H9 (cell line): Measurements from ENCODE around the gene MYO1D. TPM values are rescaled to one million over a fixed set of nuclear protein-coding genes. Genes with fewer than 3 reads are reported as not detected.

ENCODE experiments used
- DNase-seq: peaks from one replicate; pipeline ENCODE4 v3.0.0-alpha.2; 2017
- H2AFZ ChIP-seq: one replicate; pipeline ENCODE4 v1.6.1; 2013; ENCODE audit warnings: mild to moderate bottlenecking, low read length, control low read depth, moderate library complexity
- H2AK5ac ChIP-seq: 2 replicates; pipeline ENCODE4 v1.6.1; 2013; ENCODE audit warnings: low read length, control low read depth, mixed read lengths; ENCODE audit not compliant: insufficient read length
- H2BK120ac ChIP-seq: one replicate; pipeline ENCODE4 v1.6.1; 2013; ENCODE audit warnings: low read depth, mild to moderate bottlenecking, low read length, control low read depth, inconsistent platforms; ENCODE audit not compliant: poor library complexity, severe bottlenecking
- H2BK12ac ChIP-seq: 2 replicates; pipeline ENCODE4 v1.6.1; 2013; ENCODE audit warnings: low read length, control low read depth, mixed read lengths, low read depth; ENCODE audit not compliant: insufficient read length
- H2BK15ac ChIP-seq: 2 replicates; pipeline ENCODE4 v1.6.1; 2013; ENCODE audit warnings: low read depth, low read length, control low read depth
- H2BK20ac ChIP-seq: one replicate; pipeline ENCODE4 v1.6.1; 2013; ENCODE audit warnings: low read depth, mild to moderate bottlenecking, low read length, control low read depth, inconsistent platforms; ENCODE audit not compliant: poor library complexity, severe bottlenecking
- H2BK5ac ChIP-seq: 2 replicates; pipeline ENCODE4 v1.6.1; 2013; ENCODE audit warnings: low read length, control low read depth, mixed read lengths; ENCODE audit not compliant: insufficient read length
- H3K14ac ChIP-seq: 2 replicates; pipeline ENCODE4 v1.6.1; 2013; ENCODE audit warnings: low read length, control low read depth; ENCODE audit not compliant: insufficient read depth
- H3K18ac ChIP-seq: 2 replicates; pipeline ENCODE4 v1.6.1; 2013; ENCODE audit warnings: low read depth, mild to moderate bottlenecking, mixed read lengths, low read length, control low read depth; ENCODE audit not compliant: insufficient read length
- H3K23ac ChIP-seq: 2 replicates; pipeline ENCODE4 v1.6.1; 2013; ENCODE audit warnings: low read length, control low read depth, mixed read lengths, low read depth; ENCODE audit not compliant: insufficient read length
- H3K23me2 ChIP-seq: 2 replicates; pipeline ENCODE4 v1.6.1; 2013; ENCODE audit warnings: low read depth, mild to moderate bottlenecking, mixed read lengths, low read length, control low read depth; ENCODE audit not compliant: insufficient read length, poor library complexity, severe bottlenecking
- H3K27ac ChIP-seq: 2 replicates; pipeline ENCODE4 v1.5.1; 2013; ENCODE audit warnings: low read length, control low read depth, mixed read lengths, low read depth; ENCODE audit not compliant: insufficient read length
- H3K27me3 ChIP-seq: 2 replicates; pipeline ENCODE4 v1.6.1; 2013; ENCODE audit warnings: low read length, control low read depth, inconsistent platforms; ENCODE audit not compliant: insufficient read depth
- H3K4ac ChIP-seq: 2 replicates; pipeline ENCODE4 v1.6.1; 2013; ENCODE audit warnings: low read depth, mild to moderate bottlenecking, control low read depth, inconsistent platforms, low read length, moderate library complexity
- H3K4me1 ChIP-seq: 2 replicates; pipeline ENCODE4 v1.6.1; 2013; ENCODE audit warnings: low read length, control low read depth, inconsistent platforms; ENCODE audit not compliant: insufficient read depth
- H3K4me2 ChIP-seq: 2 replicates; pipeline ENCODE4 v1.6.1; 2013; ENCODE audit warnings: low read length, control low read depth, mixed read lengths; ENCODE audit not compliant: insufficient read length, insufficient read depth
- H3K56ac ChIP-seq: 2 replicates; pipeline ENCODE4 v1.6.1; 2013; ENCODE audit warnings: low read depth, mild to moderate bottlenecking, mixed read lengths, low read length, control low read depth; ENCODE audit not compliant: insufficient read length
- H3K79me1 ChIP-seq: 2 replicates; pipeline ENCODE4 v1.6.1; 2013; ENCODE audit warnings: low read depth, mild to moderate bottlenecking, moderate library complexity, low read length, control low read depth, inconsistent platforms; ENCODE audit not compliant: insufficient read depth, poor library complexity, severe bottlenecking
- H3K79me2 ChIP-seq: 2 replicates; pipeline ENCODE4 v1.6.1; 2013; ENCODE audit warnings: low read length, control low read depth, inconsistent platforms; ENCODE audit not compliant: insufficient read depth
- H3K9ac ChIP-seq: 2 replicates; pipeline ENCODE4 v1.6.1; 2013; ENCODE audit warnings: low read length, control low read depth, mixed read lengths; ENCODE audit not compliant: insufficient read length; ENCODE audit errors: extremely low read depth
- H3K9me3 ChIP-seq: one replicate; pipeline ENCODE4 v1.6.1; 2013; ENCODE audit warnings: low read depth, low read length, inconsistent platforms; ENCODE audit not compliant: control insufficient read depth
- H3T11ph ChIP-seq: one replicate; pipeline ENCODE4 v1.6.1; 2013; ENCODE audit warnings: mild to moderate bottlenecking, low read length, control low read depth, inconsistent platforms
- H4K20me1 ChIP-seq: one replicate; pipeline ENCODE4 v1.6.1; 2013; ENCODE audit not compliant: control insufficient read depth, insufficient read length, insufficient read depth
- H4K5ac ChIP-seq: 2 replicates; pipeline ENCODE4 v1.6.1; 2013; ENCODE audit warnings: low read depth, mild to moderate bottlenecking, mixed read lengths, low read length, control low read depth; ENCODE audit not compliant: insufficient read length
- H4K8ac ChIP-seq: replicated peaks from 2 replicates; pipeline ENCODE4 v1.6.1; 2013; ENCODE audit warnings: low read length, control low read depth, mixed read lengths, low read depth; ENCODE audit not compliant: insufficient read length
- H4K91ac ChIP-seq: 2 replicates; pipeline ENCODE4 v1.6.1; 2013; ENCODE audit warnings: low read depth, mild to moderate bottlenecking, moderate library complexity, mixed read lengths, low read length, control low read depth; ENCODE audit not compliant: insufficient read length
- H3K27ac Mint-ChIP-seq, 3 experiments: 2 replicates in 2 of 3; 3 replicates in 1 of 3; pipeline ENCODE4 v1.8.0; 2020 to 2021; ENCODE audit warnings: mixed read lengths in 3 of 3, mild to moderate bottlenecking in 1 of 3, moderate library complexity in 1 of 3
- H3K27me3 Mint-ChIP-seq: 2 replicates; pipeline ENCODE4 v1.8.0; 2021; ENCODE audit warnings: low read depth, mild to moderate bottlenecking, moderate library complexity, mixed read lengths
- H3K36me3 Mint-ChIP-seq, 3 experiments: 2 replicates in 2 of 3; 3 replicates in 1 of 3; pipeline ENCODE4 v1.8.0; 2020 to 2021; ENCODE audit warnings: low read depth in 3 of 3, mixed read lengths in 3 of 3; ENCODE audit not compliant: insufficient read depth in 1 of 3
- H3K4me1 Mint-ChIP-seq, 2 experiments: 2 replicates each; pipeline ENCODE4 v1.8.0; 2020; ENCODE audit warnings: mixed read lengths in 2 of 2
- H3K4me3 Mint-ChIP-seq, 2 experiments: 2 replicates in 1 of 2; 3 replicates in 1 of 2; pipeline ENCODE4 v1.8.0; 2020 to 2021; ENCODE audit warnings: mild to moderate bottlenecking in 2 of 2, mixed read lengths in 2 of 2, moderate library complexity in 1 of 2
- H3K9me3 Mint-ChIP-seq, 2 experiments: 2 replicates in 1 of 2; 3 replicates in 1 of 2; pipeline ENCODE4 v1.8.0; 2020; ENCODE audit warnings: mild to moderate bottlenecking in 2 of 2, mixed read lengths in 2 of 2, moderate library complexity in 1 of 2
- CTCF ChIP-seq: fragments of 200-600 bp; sonication (generic); conservative IDR thresholded peaks from 3 replicates; pipeline ENCODE4 v1.8.0; 2021; ENCODE audit warnings: antibody characterized with exemption, mild to moderate bottlenecking
- total RNA-seq: library from RNA; stranded (reverse); gene quantifications from 2 replicates; pipeline ENCODE4 v1.2.1, GENCODE V29; 2021

The MYO1D gene
- total RNA-seq, 1 experiment from 2014 or later, result 19.0 TPM

- Histone ChIP-seq H2BK15ac (no peak overlapping the region), H3K56ac (no peak overlapping the region), H3K27ac (no peak overlapping the region), H3K4ac (no peak overlapping the region), H3K18ac (no peak overlapping the region), H4K20me1 (no peaks in the 10 kb centered on the region), H3K4me1 (no peaks in the 10 kb centered on the region), H2AFZ (no peak overlapping the region), H2BK120ac (no peak overlapping the region), H2BK5ac (no peak overlapping the region), H2BK12ac (no peak overlapping the region), H3K4me2 (no peak overlapping the region), H3K23me2 (no peaks in the 10 kb centered on the region), H2AK5ac (no peak overlapping the region), H3K14ac (no peak overlapping the region), H3K27me3 (no peaks in the 10 kb centered on the region), H3K9ac (no peak overlapping the region), H3K23ac (no peak overlapping the region), H3K9me3 (no peaks in the 10 kb centered on the region), H4K8ac (no peak overlapping the region), H3T11ph (no peak overlapping the region), H4K91ac (no peak overlapping the region), H2BK20ac (no peak overlapping the region), H3K79me1 (no peaks in the 10 kb centered on the region), H4K5ac (no peak overlapping the region), H3K79me2 (no peaks in the 10 kb centered on the region)
- no peak for DNase-seq
- H3K36me3 Mint-ChIP-seq, result peaks cover 0 to 2% (median 1%) of the 10 kb centered on the region in 3 experiments; a peak in 1 of 7 replicates
- H3K27me3 Mint-ChIP-seq, result no peaks in the 10 kb centered on the region
- peaks cover 0 to 2% of the 10 kb centered on the region in 2 experiments; a peak in 1 of 5 replicates for H3K9me3 Mint-ChIP-seq
- TF ChIP-seq CTCF, result no peak
- H3K4me1 Mint-ChIP-seq, result peaks cover 0 to 5% of the 10 kb centered on the region in 2 experiments; a peak in 1 of 4 replicates
- no peak overlapping the region for H3K27ac Mint-ChIP-seq
- no peak overlapping the region for H3K4me3 Mint-ChIP-seq
Measured at GRCh38 chr17:32575852-32576251, 301.1 kb downstream of the MYO1D start.
